K562 (cell line): Measurements from ENCODE around the gene ZBTB22. TPM values are rescaled to one million over a fixed set of nuclear protein-coding genes. Genes with fewer than 3 reads are reported as not detected.
"Not testable (repeated sequence)": the region's sequence is repeated elsewhere in the genome, so short reads cannot be mapped to it uniquely, and the experiment has no call there.

Experiments
- ATAC-seq: fragments of 200-7000 bp; cut with Tn5 transposase; 3 replicates; pipeline ENCODE4 v1.9.1; 2020; ENCODE audit warnings: moderate library complexity
- BruUV-seq: library from RNA; stranded (reverse); fragments of 400-500 nt; replicated peaks from 2 replicates; lab custom pipeline; 2021; lab: Mats Ljungman, UMichigan
- CTCF ChIA-PET: fragments of 300-600 bp; formaldehyde crosslinking; extraction: SDS; loops from one replicate; lab custom pipeline; 2021; ENCODE audit warnings: low intra/inter-chr PET ratio; lab: Yijun Ruan, JAX
- POLR2A ChIA-PET: fragments of 300-600, 350-650 bp; sonication (Branson Sonifier 250); formaldehyde crosslinking; extraction: SDS; loops from one replicate; lab custom pipeline; 2021; ENCODE audit warnings: antibody characterized with exemption, inconsistent platforms; lab: Yijun Ruan, JAX
- DNase-seq, 4 experiments: peaks; one replicate each; pipeline versions ENCODE4 v3.0.0 to v3.0.0-alpha.2; 2011 to 2018; ENCODE audit warnings: low spot score in 3 of 4, mixed read lengths in 3 of 4; ENCODE audit errors: extremely low read depth in 1 of 4
- FAIRE-seq: peaks from 2 replicates; lab custom pipeline; 2011; peaks lifted over from hg19 to GRCh38; lab: Jason Lieb, UNC
- H2AFZ ChIP-seq: 2 replicates; pipeline ENCODE4 v1.6.0; 2011; ENCODE audit warnings: low read depth, low read length, control low read depth, inconsistent platforms
- H3K27ac ChIP-seq: fragments of 200-600 bp; 3 replicates; pipeline ENCODE4 v1.8.0; 2011; ENCODE audit warnings: low read depth, mild to moderate bottlenecking, control low read depth, inconsistent platforms, low read length, moderate library complexity, mixed read lengths; ENCODE audit errors: extremely low read depth
- H3K27me3 ChIP-seq, 2 experiments: fragments of 300-600 bp in 1 of 2; 2 replicates in 1 of 2; 3 replicates in 1 of 2; pipeline versions ENCODE4 v1.6.0 to v1.8.0; 2011; ENCODE audit warnings: inconsistent platforms in 2 of 2, low read length in 2 of 2, mild to moderate bottlenecking in 1 of 2, mixed read lengths in 1 of 2, moderate library complexity in 1 of 2; ENCODE audit not compliant: control insufficient read depth in 2 of 2, insufficient read depth in 2 of 2
- H3K36me3 ChIP-seq: fragments of 300-600 bp; 3 replicates; pipeline ENCODE4 v1.8.0; 2011; ENCODE audit warnings: mild to moderate bottlenecking, low read length, inconsistent platforms; ENCODE audit not compliant: control insufficient read depth, insufficient read depth
- H3K4me1 ChIP-seq, 2 experiments: fragments of 200-600 bp in 1 of 2; replicated peaks in 1 of 2; 2 replicates in 1 of 2; 3 replicates in 1 of 2; pipeline versions ENCODE4 v1.5.1 to v1.8.0; 2011; ENCODE audit warnings: inconsistent platforms in 2 of 2, low read length in 2 of 2, mild to moderate bottlenecking in 1 of 2, mixed read lengths in 1 of 2, moderate library complexity in 1 of 2; ENCODE audit not compliant: control insufficient read depth in 2 of 2, insufficient read depth in 2 of 2
- H3K4me2 ChIP-seq: 2 replicates; pipeline ENCODE4 v1.6.1; 2011; ENCODE audit warnings: low read length, control low read depth, inconsistent platforms, mixed read lengths; ENCODE audit not compliant: insufficient read depth
- H3K4me3 ChIP-seq: fragments of 200-600 bp; sonication (generic), shearing (Covaris generic); 2 replicates; pipeline ENCODE4 v1.5.1; 2016; ENCODE audit warnings: control low read depth, inconsistent platforms
- H3K79me2 ChIP-seq: fragments of 200-600 bp; 3 replicates; pipeline ENCODE4 v1.8.0; 2011; ENCODE audit warnings: low read length, inconsistent platforms; ENCODE audit not compliant: control insufficient read depth, insufficient read depth
- H3K9ac ChIP-seq, 2 experiments: 2 replicates each; pipeline versions ENCODE4 v1.6.0 to v1.6.1; 2011; ENCODE audit warnings: low read depth in 2 of 2, low read length in 2 of 2, control low read depth in 1 of 2, inconsistent platforms in 1 of 2, mild to moderate bottlenecking in 1 of 2, mixed read lengths in 1 of 2; ENCODE audit not compliant: insufficient read depth in 1 of 2
- H3K9me1 ChIP-seq: one replicate; pipeline ENCODE4 v1.6.0; 2011; ENCODE audit warnings: inconsistent platforms, mild to moderate bottlenecking, low read length, moderate library complexity; ENCODE audit not compliant: control insufficient read depth, insufficient read depth
- H3K9me3 ChIP-seq: replicated peaks from 2 replicates; pipeline ENCODE4 v1.5.1; 2011; ENCODE audit warnings: low read depth, low read length, inconsistent platforms; ENCODE audit not compliant: control insufficient read depth, insufficient read depth
- H4K20me1 ChIP-seq: replicated peaks from 2 replicates; pipeline ENCODE4 v1.6.1; 2011; ENCODE audit warnings: low read length, inconsistent platforms, mixed read lengths; ENCODE audit not compliant: control insufficient read depth, insufficient read depth
- ARID1B ChIP-seq: fragments of 450-650 bp; IDR thresholded peaks from 2 replicates; pipeline ENCODE4 v1.6.1; 2016; ENCODE audit warnings: antibody characterized with exemption, mild to moderate bottlenecking, inconsistent platforms
- CBFA2T2 ChIP-seq: fragments of 450-650 bp; conservative IDR thresholded peaks from 2 replicates; pipeline ENCODE4 v1.6.1; 2017; ENCODE audit warnings: mild to moderate bottlenecking
- CBFA2T3 ChIP-seq: fragments of 450-650 bp; IDR thresholded peaks from 2 replicates; pipeline ENCODE4 v1.6.1; 2017
- DPF2 ChIP-seq: fragments of 450-650 bp; IDR thresholded peaks from 2 replicates; pipeline ENCODE4 v1.6.1; 2016
- FOXK2 ChIP-seq, 2 experiments: fragments of 450-650 bp; IDR thresholded peaks in 1 of 2; conservative IDR thresholded peaks in 1 of 2; 2 replicates each; pipeline ENCODE4 v1.6.1; 2016; ENCODE audit warnings: low read depth in 2 of 2, mild to moderate bottlenecking in 1 of 2
- HDAC3 ChIP-seq: fragments of 450-650 bp; IDR thresholded peaks from 2 replicates; pipeline ENCODE4 v1.6.1; 2018; ENCODE audit warnings: borderline replicate concordance, mild to moderate bottlenecking, moderate library complexity; ENCODE audit not compliant: partially characterized antibody
- KLF13 ChIP-seq: fragments of 450-650 bp; IDR thresholded peaks from 2 replicates; pipeline ENCODE4 v1.6.1; 2016; ENCODE audit warnings: missing genetic modification characterization, low read depth, mild to moderate bottlenecking, missing compliant biosample characterization, moderate library complexity, borderline replicate concordance
- POLR2AphosphoS5 ChIP-seq: IDR thresholded peaks from 2 replicates; pipeline ENCODE4 v1.6.1; 2011; ENCODE audit warnings: mild to moderate bottlenecking, low read depth, low read length, moderate library complexity; ENCODE audit not compliant: control insufficient read depth, insufficient read depth
- TAL1 ChIP-seq: fragments of 450-650 bp; IDR thresholded peaks from 2 replicates; pipeline ENCODE4 v1.6.1; 2016; ENCODE audit warnings: mild to moderate bottlenecking
- WGBS: fragments of 100-300 bp; shearing (Covaris generic); methylation state at CpG from one replicate; pipeline ENCODE4 v1.1.6; 2016; ENCODE audit warnings: low coverage, mixed read lengths; ENCODE audit not compliant: insufficient coverage; ENCODE audit errors: missing lambda C conversion rate; 5-methylcytosine and 5-hydroxymethylcytosine counted together
- in situ Hi-C: fragments of 300-500 bp; cut with MboI; formaldehyde crosslinking; loops from 4 replicates; pipeline ENCODE4 v1.15.0; 2018; ENCODE audit warnings: inconsistent platforms, mixed read lengths
- intact Hi-C: fragments of 100-400 bp; cut with micrococcal nuclease; formaldehyde crosslinking; loops from 2 replicates; pipeline ENCODE4 v1.14.2; 2022
- polyA plus RNA-seq, 8 experiments: library from polyadenylated mRNA; depleted of rRNA in 4 of 8; stranded (reverse) in 5 of 8; unstranded in 3 of 8; fragments of >200 nt; fragmentation: Nextera tagmentation in 2 of 8; fragmentation: Illumina TruSeq in 1 of 8; extraction: Ambion mirVana in 2 of 8; extraction: Trizol in 1 of 8; gene quantifications; 2 replicates each; pipeline versions ENCODE4 v1.2.1 to v1.2.3, GENCODE V29; 2011 to 2014; ENCODE audit warnings: inconsistent platforms in 1 of 8, missing spikeins in 1 of 8
- total RNA-seq, 7 experiments: library from RNA; depleted of rRNA in 6 of 7; stranded (reverse); fragments of >200 nt in 6 of 7; fragmentation: Illumina TruSeq in 2 of 7; extraction: Trizol in 2 of 7; gene quantifications; 2 replicates each; pipeline versions ENCODE4 v1.2.1 to v1.2.3, GENCODE V29; 2011 to 2021; ENCODE audit warnings: low replicate concordance in 1 of 7
- TF ChIP-seq, protein P1 (sequence below): fragments of 450-650 bp; conservative IDR thresholded peaks from 2 replicates; pipeline ENCODE4 v1.6.1; 2016; ENCODE audit warnings: missing genetic modification characterization, low read depth, mild to moderate bottlenecking, control low read depth, missing compliant biosample characterization
- TF ChIP-seq, protein P2 (sequence below), 2 experiments: fragments of 250-450 bp in 1 of 2; fragments of 450-650 bp in 1 of 2; sonication (Bioruptor Pico) in 1 of 2; IDR thresholded peaks; 2 replicates each; pipeline versions ENCODE4 v1.6.1 to v1.8.0; 2016 to 2021; ENCODE audit warnings: mild to moderate bottlenecking in 2 of 2, moderate library complexity in 2 of 2, missing compliant biosample characterization in 1 of 2, missing genetic modification characterization in 1 of 2
- TF ChIP-seq, protein P3 (sequence below), 2 experiments: IDR thresholded peaks; 2 replicates each; pipeline ENCODE4 v1.6.1; 2011; ENCODE audit warnings: borderline replicate concordance in 1 of 2, control low read depth in 1 of 2, low read depth in 1 of 2, low read length in 1 of 2, mild to moderate bottlenecking in 1 of 2, mixed read lengths in 1 of 2, moderate library complexity in 1 of 2; ENCODE audit not compliant: insufficient read depth in 1 of 2, insufficient read length in 1 of 2, poor library complexity in 1 of 2, severe bottlenecking in 1 of 2; ENCODE audit errors: extremely low read depth in 1 of 2
- TF ChIP-seq, protein P4 (sequence below): sonication (generic); formaldehyde crosslinking; IDR thresholded peaks from 2 replicates; pipeline ENCODE4 v1.8.1; 2023; ENCODE audit warnings: mild to moderate bottlenecking, missing genetic modification reagents

ZBTB22 gene
- total and polyA plus RNA-seq, 9 of the 15 experiments (the other 6 are each of a cell fraction or from before 2014, with no cell fraction given) = 0.21 to 11.9 (median 7.1) TPM

DNA sequence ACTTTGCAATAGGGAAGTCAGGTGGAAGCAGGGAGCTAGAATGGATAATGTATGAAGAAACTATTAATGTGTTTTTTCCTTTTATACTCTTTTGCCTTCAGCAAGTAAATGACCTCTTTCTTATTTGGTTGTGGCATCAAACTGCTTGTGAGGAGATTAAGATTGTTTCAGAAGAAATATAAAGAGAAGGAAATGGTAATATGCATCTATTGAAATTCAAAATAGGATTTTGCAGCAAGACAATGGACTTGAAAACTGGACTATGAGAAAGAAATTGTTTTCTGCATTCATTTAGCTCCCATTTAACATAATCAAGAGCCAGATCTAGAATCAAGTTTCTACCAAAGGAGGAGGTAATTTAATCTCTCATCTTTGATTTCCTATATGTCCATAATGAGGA, 41.8 kb upstream of the ZBTB22 start (continued):
- TF ChIP-seq, protein P1, sequence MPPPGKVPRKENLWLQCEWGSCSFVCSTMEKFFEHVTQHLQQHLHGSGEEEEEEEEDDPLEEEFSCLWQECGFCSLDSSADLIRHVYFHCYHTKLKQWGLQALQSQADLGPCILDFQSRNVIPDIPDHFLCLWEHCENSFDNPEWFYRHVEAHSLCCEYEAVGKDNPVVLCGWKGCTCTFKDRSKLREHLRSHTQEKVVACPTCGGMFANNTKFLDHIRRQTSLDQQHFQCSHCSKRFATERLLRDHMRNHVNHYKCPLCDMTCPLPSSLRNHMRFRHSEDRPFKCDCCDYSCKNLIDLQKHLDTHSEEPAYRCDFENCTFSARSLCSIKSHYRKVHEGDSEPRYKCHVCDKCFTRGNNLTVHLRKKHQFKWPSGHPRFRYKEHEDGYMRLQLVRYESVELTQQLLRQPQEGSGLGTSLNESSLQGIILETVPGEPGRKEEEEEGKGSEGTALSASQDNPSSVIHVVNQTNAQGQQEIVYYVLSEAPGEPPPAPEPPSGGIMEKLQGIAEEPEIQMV (tag) = no peak

DNA sequence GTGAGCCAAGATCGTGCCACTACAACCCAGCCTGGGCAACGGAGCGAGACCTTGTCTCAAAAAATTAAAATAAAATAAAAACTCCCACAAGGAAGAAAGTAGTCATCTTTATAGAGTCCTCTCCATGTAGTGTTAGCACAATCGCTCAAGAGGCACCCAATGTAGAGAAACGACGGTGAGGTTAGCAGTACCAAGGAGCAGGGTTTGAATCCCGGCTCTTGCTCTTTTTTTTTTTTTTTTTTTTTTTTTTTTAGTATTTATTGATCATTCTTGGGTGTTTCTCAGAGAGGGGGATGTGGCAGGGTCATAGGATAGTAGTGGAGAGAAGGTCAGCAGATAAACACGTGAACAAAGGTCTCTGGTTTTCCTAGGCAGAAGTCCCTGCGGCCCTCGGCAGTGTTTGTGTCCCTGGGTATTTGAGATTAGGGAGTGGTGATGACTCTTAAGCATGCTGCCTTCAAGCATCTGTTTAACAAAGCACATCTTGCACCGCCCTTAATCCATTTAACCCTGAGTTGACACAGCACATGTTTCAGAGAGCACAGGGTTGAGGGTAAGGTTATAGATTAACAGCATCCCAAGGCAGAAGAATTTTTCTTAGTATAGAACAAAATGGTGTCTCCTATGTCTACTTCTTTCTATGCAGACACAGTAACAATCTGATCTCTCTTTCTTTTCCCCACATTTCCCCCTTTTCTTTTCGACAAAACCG, 39.8 kb upstream of the ZBTB22 start:
- ATAC-seq = peak; percentile 59
- TF ChIP-seq FOXK2 (conservative IDR thresholded peaks at IDR 0.05 in 1 of 2, IDR thresholded peaks at IDR 0.05 in 1 of 2; ENCODE audit: low read depth in 2 of 2) (peak in 1 of 2 experiments; percentile 13; a peak in 1 of 4 replicates), KLF13 (tag) (0 out of 2 replicates have a peak, but pooled peaks have one; percentile 19), POLR2AphosphoS5 (0 out of 2 replicates have a peak, but pooled peaks have one; percentile 40), DPF2 (peak; percentile 55), HDAC3 (peak; percentile 22), CBFA2T2 (peak; percentile 85), TAL1 (peak; percentile 78), CBFA2T3 (peak; percentile 89), ARID1B (peak; percentile 75)
- TF ChIP-seq, protein P2, sequence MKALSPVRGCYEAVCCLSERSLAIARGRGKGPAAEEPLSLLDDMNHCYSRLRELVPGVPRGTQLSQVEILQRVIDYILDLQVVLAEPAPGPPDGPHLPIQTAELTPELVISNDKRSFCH (CRISPR knock-in tag; IDR thresholded peaks at IDR 0.05) = not testable (repeated sequence)
- TF ChIP-seq, protein P2 (tag; IDR thresholded peaks at IDR 0.05) = peak; percentile 53; the same call in 1 of the 2 replicates
- TF ChIP-seq, protein P3, sequence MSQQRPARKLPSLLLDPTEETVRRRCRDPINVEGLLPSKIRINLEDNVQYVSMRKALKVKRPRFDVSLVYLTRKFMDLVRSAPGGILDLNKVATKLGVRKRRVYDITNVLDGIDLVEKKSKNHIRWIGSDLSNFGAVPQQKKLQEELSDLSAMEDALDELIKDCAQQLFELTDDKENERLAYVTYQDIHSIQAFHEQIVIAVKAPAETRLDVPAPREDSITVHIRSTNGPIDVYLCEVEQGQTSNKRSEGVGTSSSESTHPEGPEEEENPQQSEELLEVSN (IDR thresholded peaks at IDR 0.05; ENCODE audit: borderline replicate concordance in 1 of 2, extremely low read depth in 1 of 2, insufficient read depth in 1 of 2, insufficient read length in 1 of 2, low read depth in 1 of 2, low read length in 1 of 2, poor library complexity in 1 of 2, severe bottlenecking in 1 of 2) = peak in 1 of 2 experiments; percentile 8
- TF ChIP-seq, protein P4, sequence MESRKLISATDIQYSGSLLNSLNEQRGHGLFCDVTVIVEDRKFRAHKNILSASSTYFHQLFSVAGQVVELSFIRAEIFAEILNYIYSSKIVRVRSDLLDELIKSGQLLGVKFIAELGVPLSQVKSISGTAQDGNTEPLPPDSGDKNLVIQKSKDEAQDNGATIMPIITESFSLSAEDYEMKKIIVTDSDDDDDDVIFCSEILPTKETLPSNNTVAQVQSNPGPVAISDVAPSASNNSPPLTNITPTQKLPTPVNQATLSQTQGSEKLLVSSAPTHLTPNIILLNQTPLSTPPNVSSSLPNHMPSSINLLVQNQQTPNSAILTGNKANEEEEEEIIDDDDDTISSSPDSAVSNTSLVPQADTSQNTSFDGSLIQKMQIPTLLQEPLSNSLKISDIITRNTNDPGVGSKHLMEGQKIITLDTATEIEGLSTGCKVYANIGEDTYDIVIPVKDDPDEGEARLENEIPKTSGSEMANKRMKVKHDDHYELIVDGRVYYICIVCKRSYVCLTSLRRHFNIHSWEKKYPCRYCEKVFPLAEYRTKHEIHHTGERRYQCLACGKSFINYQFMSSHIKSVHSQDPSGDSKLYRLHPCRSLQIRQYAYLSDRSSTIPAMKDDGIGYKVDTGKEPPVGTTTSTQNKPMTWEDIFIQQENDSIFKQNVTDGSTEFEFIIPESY (CRISPR knock-in tag) = peak; percentile 66; the same call in 1 of the 2 replicates

More for the DNA sequence above, 39.8 kb upstream of the ZBTB22 start:
- H3K9me3 ChIP-seq, H3K4me2 ChIP-seq, H3K4me3 ChIP-seq, H3K79me2 ChIP-seq, FAIRE-seq, in situ Hi-C loops, H3K27ac ChIP-seq, CTCF ChIA-PET, intact Hi-C loops, H3K9me1 ChIP-seq, H4K20me1 ChIP-seq, BruUV-seq, H3K27me3 ChIP-seq, H3K36me3 ChIP-seq: not testable (repeated sequence)
- 39% methylated on average over 11 of the region's 13 CpGs for WGBS
- H3K4me1 ChIP-seq = peaks cover 7 to 13% of the 10 kb centered on the region in 2 experiments; a peak in 4 of 5 replicates
- H3K9ac ChIP-seq = 0 out of 4 replicates have a peak overlapping the region, but pooled peaks of 1 of the 2 experiments have one; percentile 40
- POLR2A ChIA-PET = interaction anchor here (0.6 kb wide), 1 partner anchor 1692 kb away, joined by 3 read pairs; the partner anchor contains the start of gene GPANK1
- DNase-seq = peak in 1 of 4 experiments; percentile 78
- peak overlapping the region; percentile 56 for H2AFZ ChIP-seq
